ENCODE data around the gene EED. TPM values are rescaled to one million over a fixed set of nuclear protein-coding genes. Genes with fewer than 3 reads are reported as not detected.

Gene EED
- total and polyA plus RNA-seq, 9 of the 15 experiments (the other 6 are each of a cell fraction or from before 2014, with no cell fraction given) = 33.0 to 110 (median 55.1) TPM

DNA sequence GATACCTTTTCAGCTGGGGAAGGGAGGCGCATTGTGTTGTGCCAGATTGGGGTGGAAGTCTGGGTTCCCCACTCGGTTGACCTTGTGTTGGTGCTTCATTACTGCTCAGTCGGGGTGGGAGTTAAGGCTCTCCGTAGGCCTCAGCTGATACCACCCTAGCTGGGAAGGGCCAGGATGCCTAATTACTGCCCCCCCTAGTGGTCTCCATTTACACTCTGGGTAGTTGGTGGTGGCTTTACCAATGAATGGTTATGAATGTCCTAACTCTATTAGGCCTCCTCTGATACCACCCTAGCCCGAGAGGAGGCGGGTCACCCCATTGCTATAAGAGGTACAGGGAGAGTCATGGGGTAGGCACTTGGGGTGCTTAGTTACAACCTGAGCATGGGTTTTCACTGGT lies 29.9 kb downstream of the EED start:
- H3K4me1 ChIP-seq (replicated peaks in 1 of 2; ENCODE audit: control insufficient read depth in 2 of 2, insufficient read depth in 2 of 2, low read length in 2 of 2) = no peaks in the 10 kb centered on the region
- in situ Hi-C loops (cut with MboI) (no loop called here), intact Hi-C loops (cut with micrococcal nuclease) (no loop called here)
- WGBS (ENCODE audit: insufficient coverage, low coverage, missing lambda C conversion rate) = 77% methylated on average over 6 of the region's 6 CpGs
- H3K9me3 ChIP-seq (replicated peaks; ENCODE audit: control insufficient read depth, insufficient read depth, low read depth, low read length) = no peaks in the 10 kb centered on the region
- H3K27me3 ChIP-seq (ENCODE audit: control insufficient read depth in 2 of 2, insufficient read depth in 2 of 2, low read length in 2 of 2) = no peaks in the 10 kb centered on the region
- no peak overlapping the region for H3K4me3 ChIP-seq
- H2AFZ ChIP-seq (ENCODE audit: low read depth, low read length) = no peak overlapping the region
- no peaks in the 10 kb centered on the region for H4K20me1 ChIP-seq (replicated peaks; ENCODE audit: control insufficient read depth, insufficient read depth, low read length)
- no peak overlapping the region for H3K9ac ChIP-seq (ENCODE audit: insufficient read depth in 1 of 2, low read depth in 2 of 2, low read length in 2 of 2)
- DNase-seq (ENCODE audit: extremely low read depth in 1 of 4, low spot score in 3 of 4) (peak in 2 of 4 experiments; percentile 26 to 27), FAIRE-seq (peak; percentile 57), ATAC-seq (peak; percentile 87)
- ChIA-PET CTCF (ENCODE audit: low intra/inter-chr PET ratio) (no interaction called here), POLR2A (no interaction called here)
- H3K9me1 ChIP-seq (ENCODE audit: control insufficient read depth, insufficient read depth, low read length) = no peaks in the 10 kb centered on the region
- TF ChIP-seq, protein P1, sequence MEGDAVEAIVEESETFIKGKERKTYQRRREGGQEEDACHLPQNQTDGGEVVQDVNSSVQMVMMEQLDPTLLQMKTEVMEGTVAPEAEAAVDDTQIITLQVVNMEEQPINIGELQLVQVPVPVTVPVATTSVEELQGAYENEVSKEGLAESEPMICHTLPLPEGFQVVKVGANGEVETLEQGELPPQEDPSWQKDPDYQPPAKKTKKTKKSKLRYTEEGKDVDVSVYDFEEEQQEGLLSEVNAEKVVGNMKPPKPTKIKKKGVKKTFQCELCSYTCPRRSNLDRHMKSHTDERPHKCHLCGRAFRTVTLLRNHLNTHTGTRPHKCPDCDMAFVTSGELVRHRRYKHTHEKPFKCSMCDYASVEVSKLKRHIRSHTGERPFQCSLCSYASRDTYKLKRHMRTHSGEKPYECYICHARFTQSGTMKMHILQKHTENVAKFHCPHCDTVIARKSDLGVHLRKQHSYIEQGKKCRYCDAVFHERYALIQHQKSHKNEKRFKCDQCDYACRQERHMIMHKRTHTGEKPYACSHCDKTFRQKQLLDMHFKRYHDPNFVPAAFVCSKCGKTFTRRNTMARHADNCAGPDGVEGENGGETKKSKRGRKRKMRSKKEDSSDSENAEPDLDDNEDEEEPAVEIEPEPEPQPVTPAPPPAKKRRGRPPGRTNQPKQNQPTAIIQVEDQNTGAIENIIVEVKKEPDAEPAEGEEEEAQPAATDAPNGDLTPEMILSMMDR (IDR thresholded peaks at IDR 0.05 in 2 of 3, conservative IDR thresholded peaks at IDR 0.05 in 1 of 3; ENCODE audit: insufficient read depth in 2 of 3, low read depth in 1 of 3, low read length in 3 of 3) = peak; percentile 25 to 52 (median 31); a peak in 4 of 6 replicates
- no peak for TF ChIP-seq FOXA1 (IDR thresholded peaks at IDR 0.05; ENCODE audit: borderline replicate concordance)
- TF ChIP-seq, protein P2, sequence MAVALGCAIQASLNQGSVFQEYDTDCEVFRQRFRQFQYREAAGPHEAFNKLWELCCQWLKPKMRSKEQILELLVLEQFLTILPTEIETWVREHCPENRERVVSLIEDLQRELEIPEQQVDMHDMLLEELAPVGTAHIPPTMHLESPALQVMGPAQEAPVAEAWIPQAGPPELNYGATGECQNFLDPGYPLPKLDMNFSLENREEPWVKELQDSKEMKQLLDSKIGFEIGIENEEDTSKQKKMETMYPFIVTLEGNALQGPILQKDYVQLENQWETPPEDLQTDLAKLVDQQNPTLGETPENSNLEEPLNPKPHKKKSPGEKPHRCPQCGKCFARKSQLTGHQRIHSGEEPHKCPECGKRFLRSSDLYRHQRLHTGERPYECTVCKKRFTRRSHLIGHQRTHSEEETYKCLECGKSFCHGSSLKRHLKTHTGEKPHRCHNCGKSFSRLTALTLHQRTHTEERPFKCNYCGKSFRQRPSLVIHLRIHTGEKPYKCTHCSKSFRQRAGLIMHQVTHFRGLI (CRISPR knock-in tag; IDR thresholded peaks at IDR 0.05) = no peak
- TF ChIP-seq RBM15 (IDR thresholded peaks at IDR 0.05; ENCODE audit: insufficient read depth, low read length) = no peak
- TF ChIP-seq, protein P3, sequence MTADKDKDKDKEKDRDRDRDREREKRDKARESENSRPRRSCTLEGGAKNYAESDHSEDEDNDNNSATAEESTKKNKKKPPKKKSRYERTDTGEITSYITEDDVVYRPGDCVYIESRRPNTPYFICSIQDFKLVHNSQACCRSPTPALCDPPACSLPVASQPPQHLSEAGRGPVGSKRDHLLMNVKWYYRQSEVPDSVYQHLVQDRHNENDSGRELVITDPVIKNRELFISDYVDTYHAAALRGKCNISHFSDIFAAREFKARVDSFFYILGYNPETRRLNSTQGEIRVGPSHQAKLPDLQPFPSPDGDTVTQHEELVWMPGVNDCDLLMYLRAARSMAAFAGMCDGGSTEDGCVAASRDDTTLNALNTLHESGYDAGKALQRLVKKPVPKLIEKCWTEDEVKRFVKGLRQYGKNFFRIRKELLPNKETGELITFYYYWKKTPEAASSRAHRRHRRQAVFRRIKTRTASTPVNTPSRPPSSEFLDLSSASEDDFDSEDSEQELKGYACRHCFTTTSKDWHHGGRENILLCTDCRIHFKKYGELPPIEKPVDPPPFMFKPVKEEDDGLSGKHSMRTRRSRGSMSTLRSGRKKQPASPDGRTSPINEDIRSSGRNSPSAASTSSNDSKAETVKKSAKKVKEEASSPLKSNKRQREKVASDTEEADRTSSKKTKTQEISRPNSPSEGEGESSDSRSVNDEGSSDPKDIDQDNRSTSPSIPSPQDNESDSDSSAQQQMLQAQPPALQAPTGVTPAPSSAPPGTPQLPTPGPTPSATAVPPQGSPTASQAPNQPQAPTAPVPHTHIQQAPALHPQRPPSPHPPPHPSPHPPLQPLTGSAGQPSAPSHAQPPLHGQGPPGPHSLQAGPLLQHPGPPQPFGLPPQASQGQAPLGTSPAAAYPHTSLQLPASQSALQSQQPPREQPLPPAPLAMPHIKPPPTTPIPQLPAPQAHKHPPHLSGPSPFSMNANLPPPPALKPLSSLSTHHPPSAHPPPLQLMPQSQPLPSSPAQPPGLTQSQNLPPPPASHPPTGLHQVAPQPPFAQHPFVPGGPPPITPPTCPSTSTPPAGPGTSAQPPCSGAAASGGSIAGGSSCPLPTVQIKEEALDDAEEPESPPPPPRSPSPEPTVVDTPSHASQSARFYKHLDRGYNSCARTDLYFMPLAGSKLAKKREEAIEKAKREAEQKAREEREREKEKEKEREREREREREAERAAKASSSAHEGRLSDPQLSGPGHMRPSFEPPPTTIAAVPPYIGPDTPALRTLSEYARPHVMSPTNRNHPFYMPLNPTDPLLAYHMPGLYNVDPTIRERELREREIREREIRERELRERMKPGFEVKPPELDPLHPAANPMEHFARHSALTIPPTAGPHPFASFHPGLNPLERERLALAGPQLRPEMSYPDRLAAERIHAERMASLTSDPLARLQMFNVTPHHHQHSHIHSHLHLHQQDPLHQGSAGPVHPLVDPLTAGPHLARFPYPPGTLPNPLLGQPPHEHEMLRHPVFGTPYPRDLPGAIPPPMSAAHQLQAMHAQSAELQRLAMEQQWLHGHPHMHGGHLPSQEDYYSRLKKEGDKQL (CRISPR knock-in tag; IDR thresholded peaks at IDR 0.05; ENCODE audit: borderline replicate concordance) = no peak
- TF ChIP-seq CREB1 (IDR thresholded peaks at IDR 0.05) = no peak
- no peak for TF ChIP-seq CREB1 (CRISPR knock-in tag; IDR thresholded peaks at IDR 0.05)
- no peak for TF ChIP-seq RB1 (IDR thresholded peaks at IDR 0.05; ENCODE audit: low read depth)
- TF ChIP-seq XRCC5 (IDR thresholded peaks at IDR 0.05; ENCODE audit: low read depth, low read length) = no peak
- TF ChIP-seq EGR1 (conservative IDR thresholded peaks at IDR 0.05) = no peak
- TF ChIP-seq RAD21 (CRISPR knock-in tag; conservative IDR thresholded peaks at IDR 0.05 in 1 of 2, IDR thresholded peaks at IDR 0.05 in 1 of 2) = peak in 1 of 2 experiments; percentile 38; a peak in 2 of 4 replicates
- no peak overlapping the region for H3K27ac ChIP-seq (ENCODE audit: extremely low read depth, low read depth, low read length)
- H3K4me2 ChIP-seq (ENCODE audit: insufficient read depth, low read length) = no peak overlapping the region
- peaks cover 54% of the 10 kb centered on the region for H3K79me2 ChIP-seq (ENCODE audit: control insufficient read depth, insufficient read depth, low read length)
- peaks cover 81% of the 10 kb centered on the region for H3K36me3 ChIP-seq (ENCODE audit: control insufficient read depth, insufficient read depth, low read length)
- BruUV-seq (replicated peaks) = no TSS peak
